H1 (cell line): ENCODE results near the gene CAMTA1. TPM values are rescaled to one million over a fixed set of nuclear protein-coding genes. Genes with fewer than 3 reads are reported as not detected.

Experiments
- CTCF ChIA-PET: fragments of 300-600 bp; sonication (Branson Sonifier 250); formaldehyde crosslinking; loops from one replicate; lab custom pipeline; 2021; ENCODE audit not compliant: partially characterized antibody; lab: Charles Lee
- POLR2A ChIA-PET: fragments of 300-600 bp; sonication (Branson Sonifier 250); formaldehyde crosslinking; loops from one replicate; lab custom pipeline; 2021; ENCODE audit warnings: inconsistent platforms; ENCODE audit not compliant: partially characterized antibody; lab: Charles Lee
- DNase-seq, 2 experiments: peaks; one replicate each; pipeline versions ENCODE4 v3.0.0 to v3.0.0-alpha.2; 2010 to 2022; ENCODE audit warnings: low spot score in 2 of 2, low read depth in 1 of 2, mixed read lengths in 1 of 2
- FAIRE-seq: peaks from 2 replicates; lab custom pipeline; 2011; peaks lifted over from hg19 to GRCh38; lab: Jason Lieb, UNC
- H2AFZ ChIP-seq: 2 replicates; pipeline ENCODE4 v1.8.1; 2012; ENCODE audit warnings: low read length, inconsistent platforms
- H2AK5ac ChIP-seq: 2 replicates; pipeline ENCODE4 v1.6.1; 2013; ENCODE audit warnings: low read depth, low read length
- H2BK120ac ChIP-seq: replicated peaks from 2 replicates; pipeline ENCODE3; 2013; ENCODE audit warnings: low read depth, low read length, inconsistent platforms
- H2BK12ac ChIP-seq: 2 replicates; pipeline ENCODE4 v1.6.1; 2013; ENCODE audit warnings: low read depth, low read length
- H2BK15ac ChIP-seq: 2 replicates; pipeline ENCODE4 v1.6.1; 2013; ENCODE audit warnings: low read length
- H2BK20ac ChIP-seq: 2 replicates; pipeline ENCODE4 v1.6.1; 2013; ENCODE audit warnings: low read length
- H2BK5ac ChIP-seq: 2 replicates; pipeline ENCODE4 v1.6.1; 2013; ENCODE audit warnings: low read depth, low read length
- H3K14ac ChIP-seq: 2 replicates; pipeline ENCODE4 v1.6.1; 2013; ENCODE audit warnings: inconsistent platforms; ENCODE audit not compliant: insufficient read length
- H3K18ac ChIP-seq: 2 replicates; pipeline ENCODE4 v1.6.1; 2013; ENCODE audit warnings: low read length; ENCODE audit errors: extremely low read depth
- H3K23ac ChIP-seq: 2 replicates; pipeline ENCODE4 v1.6.1; 2013; ENCODE audit warnings: inconsistent platforms; ENCODE audit not compliant: insufficient read length
- H3K23me2 ChIP-seq: 2 replicates; pipeline ENCODE4 v1.6.1; 2013; ENCODE audit warnings: low read depth, low read length
- H3K27ac ChIP-seq: 2 replicates; pipeline ENCODE4 v1.6.1; 2011; ENCODE audit warnings: low read depth, low read length, inconsistent platforms
- H3K27me3 ChIP-seq, 4 experiments: replicated peaks in 1 of 4; 1 replicate in 1 of 4; 2 replicates in 3 of 4; pipeline versions ENCODE4 v1.6.1 to v1.8.1; 2011 to 2013; ENCODE audit warnings: low read length in 3 of 4, mild to moderate bottlenecking in 3 of 4, inconsistent platforms in 2 of 4, mixed read lengths in 2 of 4, moderate library complexity in 1 of 4; ENCODE audit not compliant: control insufficient read depth in 3 of 4, insufficient read depth in 3 of 4; ENCODE audit errors: extremely low read depth in 1 of 4
- H3K36me3 ChIP-seq, 4 experiments: 2 replicates each; pipeline versions ENCODE4 v1.6.1 to v1.8.1; 2011 to 2013; ENCODE audit warnings: mild to moderate bottlenecking in 4 of 4, low read length in 3 of 4, moderate library complexity in 2 of 4, control low read depth in 1 of 4, inconsistent platforms in 1 of 4; ENCODE audit not compliant: insufficient read depth in 4 of 4, control insufficient read depth in 2 of 4
- H3K4ac ChIP-seq: replicated peaks from 2 replicates; pipeline ENCODE3; 2013; ENCODE audit warnings: low read length, low read depth, mixed read lengths, inconsistent platforms; ENCODE audit not compliant: insufficient read length
- H3K4me1 ChIP-seq, 4 experiments: replicated peaks in 1 of 4; 1 replicate in 1 of 4; 2 replicates in 3 of 4; pipeline versions ENCODE4 v1.6.1 to v1.8.1; 2011 to 2013; ENCODE audit warnings: low read length in 3 of 4, inconsistent platforms in 2 of 4, mixed read lengths in 1 of 4; ENCODE audit not compliant: insufficient read depth in 4 of 4, control insufficient read depth in 3 of 4
- H3K4me2 ChIP-seq, 2 experiments: 2 replicates each; pipeline versions ENCODE4 v1.6.1 to v1.8.1; 2011 to 2013; ENCODE audit warnings: low read depth in 2 of 2, low read length in 2 of 2, control low read depth in 1 of 2, inconsistent platforms in 1 of 2, mild to moderate bottlenecking in 1 of 2; ENCODE audit not compliant: insufficient read depth in 1 of 2
- H3K4me3 ChIP-seq, 4 experiments: fragments of 200-600, 300-600 bp in 1 of 4; sonication (generic), shearing (Covaris generic), sonication (Bioruptor Twin) in 1 of 4; 2 replicates each; pipeline versions ENCODE4 v1.5.1 to v1.8.1; 2011 to 2016; ENCODE audit warnings: low read length in 4 of 4, low read depth in 3 of 4, control low read depth in 2 of 4, inconsistent platforms in 2 of 4, mild to moderate bottlenecking in 2 of 4, mixed read lengths in 1 of 4, moderate library complexity in 1 of 4; ENCODE audit not compliant: insufficient read depth in 2 of 4; ENCODE audit errors: extremely low read depth in 1 of 4
- H3K56ac ChIP-seq: replicated peaks from 2 replicates; pipeline ENCODE3; 2013; ENCODE audit warnings: low read depth, mild to moderate bottlenecking, mixed read lengths, low read length, inconsistent platforms; ENCODE audit not compliant: insufficient read length
- H3K79me1 ChIP-seq: 2 replicates; pipeline ENCODE4 v1.6.1; 2013; ENCODE audit warnings: low read depth, low read length, control low read depth
- H3K79me2 ChIP-seq, 2 experiments: 2 replicates each; pipeline versions ENCODE4 v1.6.1 to v1.8.1; 2012 to 2013; ENCODE audit warnings: low read length in 2 of 2, mild to moderate bottlenecking in 2 of 2, inconsistent platforms in 1 of 2; ENCODE audit not compliant: insufficient read depth in 2 of 2, control insufficient read depth in 1 of 2
- H3K9ac ChIP-seq, 4 experiments: replicated peaks in 1 of 4; 1 replicate in 1 of 4; 2 replicates in 3 of 4; pipeline versions ENCODE4 v1.6.1 to v1.8.1; 2011 to 2013; ENCODE audit warnings: low read depth in 3 of 4, low read length in 3 of 4, control low read depth in 2 of 4, mild to moderate bottlenecking in 2 of 4, moderate library complexity in 2 of 4, inconsistent platforms in 1 of 4; ENCODE audit errors: extremely low read depth in 1 of 4
- H3K9me3 ChIP-seq, 2 experiments: 2 replicates each; pipeline versions ENCODE4 v1.6.1 to v1.8.1; 2012 to 2013; ENCODE audit warnings: mild to moderate bottlenecking in 2 of 2, moderate library complexity in 2 of 2, control low read depth in 1 of 2, inconsistent platforms in 1 of 2, low read depth in 1 of 2, low read length in 1 of 2, mixed read lengths in 1 of 2; ENCODE audit not compliant: insufficient read depth in 2 of 2
- H4K20me1 ChIP-seq, 2 experiments: replicated peaks in 1 of 2; 2 replicates each; pipeline versions ENCODE3 to v1.8.1; 2011 to 2013; ENCODE audit warnings: inconsistent platforms in 2 of 2, low read length in 2 of 2, mild to moderate bottlenecking in 1 of 2; ENCODE audit not compliant: insufficient read depth in 2 of 2, control insufficient read depth in 1 of 2
- H4K5ac ChIP-seq: 2 replicates; pipeline ENCODE4 v1.6.1; 2013; ENCODE audit warnings: low read length, low read depth, mixed read lengths, inconsistent platforms; ENCODE audit not compliant: insufficient read length
- H4K8ac ChIP-seq: 2 replicates; pipeline ENCODE4 v1.8.0; 2013; ENCODE audit warnings: mild to moderate bottlenecking, moderate library complexity, low read length, inconsistent platforms; ENCODE audit not compliant: insufficient read depth; ENCODE audit errors: extremely low read depth
- H4K91ac ChIP-seq: replicated peaks from 2 replicates; pipeline ENCODE3; 2013; ENCODE audit warnings: low read length, mixed read lengths, inconsistent platforms; ENCODE audit not compliant: insufficient read length
- WGBS, 2 experiments: shearing (Covaris generic) in 1 of 2; methylation state at CpG; one replicate each; pipeline versions ENCODE4 v1.1.6 to v1.1.7; 2013 to 2015; ENCODE audit warnings: low lambda C conversion rate in 2 of 2, mixed read lengths in 2 of 2, inconsistent platforms in 1 of 2, low coverage in 1 of 2, missing lambda C conversion rate in 1 of 2; ENCODE audit not compliant: insufficient replicate concordance in 2 of 2, insufficient coverage in 1 of 2, insufficient read length in 1 of 2; ENCODE audit errors: extremely low coverage in 1 of 2, missing lambda C conversion rate in 1 of 2; 5-methylcytosine and 5-hydroxymethylcytosine counted together
- polyA plus RNA-seq, 7 experiments: library from polyadenylated mRNA; depleted of rRNA in 3 of 7; stranded (reverse) in 5 of 7; unstranded in 2 of 7; fragments of >200 nt in 5 of 7; fragments of 200-250 nt in 2 of 7; gene quantifications; 1 replicate in 5 of 7; 2 replicates in 1 of 7; 4 replicates in 1 of 7; pipeline versions ENCODE4 v1.2.1 to v1.2.3, GENCODE V29; 2011 to 2013; ENCODE audit warnings: missing spikeins in 2 of 7, mixed read lengths in 2 of 7
- total RNA-seq: library from RNA; stranded (reverse); fragmentation: NEBNext Ultra II Directional; extraction: Animal tissue kit (Norgen Biotek cat#: 25700); gene quantifications from 2 replicates; pipeline ENCODE4 v1.2.1, GENCODE V29; 2021
- TF ChIP-seq, protein P1 (sequence below): IDR thresholded peaks from 2 replicates; pipeline ENCODE4 v1.6.1; 2012; ENCODE audit warnings: inconsistent platforms

Gene CAMTA1
- total and polyA plus RNA-seq, 2 of the 8 experiments (the other 6 are each of a cell fraction or from before 2014, with no cell fraction given): 65.0 to 119 TPM

DNA sequence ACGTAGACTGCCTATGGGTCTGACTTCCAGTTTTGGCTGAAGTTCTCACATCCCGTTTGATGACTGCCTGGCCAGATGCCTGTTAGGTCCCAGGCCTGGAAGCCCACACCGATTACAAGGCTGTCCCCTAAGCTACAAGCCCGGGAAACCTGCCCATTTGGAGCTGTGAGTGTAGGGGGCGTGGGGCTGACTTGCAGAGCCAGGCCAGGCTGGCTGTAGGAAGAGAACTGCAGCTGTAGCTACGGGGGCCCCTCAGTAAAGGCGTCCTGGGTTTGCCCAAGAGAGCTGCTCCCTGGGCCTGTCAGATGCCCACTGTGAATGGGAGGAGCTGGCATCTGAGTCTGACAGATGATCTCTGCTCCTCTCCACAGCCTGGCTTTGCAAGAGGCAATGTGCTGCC lies 199.7 kb downstream of the CAMTA1 start:
- H3K4me1 ChIP-seq: peaks cover 0 to 6% (median 2%) of the 10 kb centered on the region in 4 experiments; a peak in 2 of 7 replicates
- no peak overlapping the region for H3K56ac ChIP-seq
- no peak overlapping the region for H2BK12ac ChIP-seq
- H4K8ac ChIP-seq: no peak overlapping the region; the same call in none of the 2 replicates
- H3K79me1 ChIP-seq: no peaks in the 10 kb centered on the region
- POLR2A ChIA-PET: no interaction called here
- H3K18ac ChIP-seq: no peak overlapping the region
- no peak overlapping the region for H2AFZ ChIP-seq
- H3K4me2 ChIP-seq: no peak overlapping the region
- H2AK5ac ChIP-seq: no peak overlapping the region
- H3K4me3 ChIP-seq: no peak overlapping the region
- H3K36me3 ChIP-seq: no peaks in the 10 kb centered on the region
- no peak overlapping the region for H4K5ac ChIP-seq
- no peak for FAIRE-seq
- H3K79me2 ChIP-seq: no peaks in the 10 kb centered on the region
- TF ChIP-seq, protein P1, sequence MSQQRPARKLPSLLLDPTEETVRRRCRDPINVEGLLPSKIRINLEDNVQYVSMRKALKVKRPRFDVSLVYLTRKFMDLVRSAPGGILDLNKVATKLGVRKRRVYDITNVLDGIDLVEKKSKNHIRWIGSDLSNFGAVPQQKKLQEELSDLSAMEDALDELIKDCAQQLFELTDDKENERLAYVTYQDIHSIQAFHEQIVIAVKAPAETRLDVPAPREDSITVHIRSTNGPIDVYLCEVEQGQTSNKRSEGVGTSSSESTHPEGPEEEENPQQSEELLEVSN: no peak
- H3K9ac ChIP-seq: no peak overlapping the region
- no peak overlapping the region for H4K91ac ChIP-seq
- no peak overlapping the region for H3K27ac ChIP-seq
- no peak overlapping the region for H3K23ac ChIP-seq
- H3K14ac ChIP-seq: no peak overlapping the region
- H3K4ac ChIP-seq: no peak overlapping the region
- no peak overlapping the region for H2BK120ac ChIP-seq
- CTCF ChIA-PET: interaction anchor here (1.0 to 2.2 kb wide), 3 partner anchors 11 to 85 kb away, joined by 3 to 8 read pairs (median 3); no protein-coding TSS in a partner anchor
- H2BK15ac ChIP-seq: no peak overlapping the region
- H2BK20ac ChIP-seq: no peak overlapping the region
- 83% methylated on average over 7 of the region's 7 CpGs; no CpG with 5 or more reads in 1 of the 2 experiments for WGBS, 2 experiments
- no peak for DNase-seq
- no peaks in the 10 kb centered on the region for H3K9me3 ChIP-seq
- H3K27me3 ChIP-seq: no peaks in the 10 kb centered on the region
- peaks cover 6% of the 10 kb centered on the region; the same call in 1 of the 2 replicates for H3K23me2 ChIP-seq
- H2BK5ac ChIP-seq: no peak overlapping the region
- no peaks in the 10 kb centered on the region for H4K20me1 ChIP-seq
